HepG2 (cell line): ENCODE results near the gene C11orf91. TPM values are rescaled to one million over a fixed set of nuclear protein-coding genes. Genes with fewer than 3 reads are reported as not detected.
A peak's percentile ranks its signal among the peaks of the same experiment; 100 is the strongest.

Experiments
- AGO2 ChIP-seq: fragments of 200-400 bp; formaldehyde crosslinking; optimal IDR thresholded peaks from 2 replicates; pipeline ENCODE3; 2017; ENCODE audit warnings: mild to moderate bottlenecking, low read depth, low read length, moderate library complexity
- ASH2L ChIP-seq: fragments of 300-600, 200-600 bp; sonication (generic); IDR thresholded peaks from 2 replicates; pipeline ENCODE4 v1.7.0; 2017; ENCODE audit warnings: low read depth, mild to moderate bottlenecking, moderate library complexity, mixed read lengths, low read length; ENCODE audit not compliant: insufficient read length
- DR1 ChIP-seq: sonication (generic); formaldehyde crosslinking; IDR thresholded peaks from 2 replicates; pipeline ENCODE4 v1.8.0; 2021; ENCODE audit warnings: mild to moderate bottlenecking, missing genetic modification reagents, inconsistent platforms
- ETV6 ChIP-seq: sonication (generic); formaldehyde crosslinking; conservative IDR thresholded peaks from 2 replicates; pipeline ENCODE4 v1.4.0; 2020; ENCODE audit warnings: missing genetic modification reagents
- FOXA3 ChIP-seq: IDR thresholded peaks from 2 replicates; pipeline ENCODE4 v1.6.1; 2016; ENCODE audit warnings: missing genetic modification reagents, missing compliant biosample characterization
- HOXA3 ChIP-seq: sonication (generic); formaldehyde crosslinking; IDR thresholded peaks from 2 replicates; pipeline ENCODE4 v1.5.0; 2020; ENCODE audit warnings: missing genetic modification reagents
- KAT8 ChIP-seq: IDR thresholded peaks from 2 replicates; pipeline ENCODE4 v1.6.1; 2016; ENCODE audit warnings: missing genetic modification reagents, missing compliant biosample characterization
- MED1 ChIP-seq: sonication (generic); formaldehyde crosslinking; IDR thresholded peaks from 2 replicates; pipeline ENCODE4 v1.4.0; 2020; ENCODE audit warnings: missing genetic modification reagents
- MNT ChIP-seq: fragments of 450-650 bp; IDR thresholded peaks from 2 replicates; pipeline ENCODE4 v1.6.1; 2016
- MTA3 ChIP-seq: sonication (generic); formaldehyde crosslinking; IDR thresholded peaks from 2 replicates; pipeline ENCODE4 v1.4.0; 2020; ENCODE audit warnings: missing genetic modification reagents
- NFRKB ChIP-seq: fragments of 450-650 bp; IDR thresholded peaks from 2 replicates; pipeline ENCODE4 v1.6.1; 2017
- ONECUT2 ChIP-seq: sonication (generic); formaldehyde crosslinking; IDR thresholded peaks from 2 replicates; pipeline ENCODE4 v1.4.0; 2020; ENCODE audit warnings: missing genetic modification reagents
- PLSCR1 ChIP-seq: sonication (generic); formaldehyde crosslinking; IDR thresholded peaks from 2 replicates; pipeline ENCODE4 v1.5.0; 2020; ENCODE audit warnings: missing genetic modification reagents, mild to moderate bottlenecking, borderline replicate concordance
- POLR2AphosphoS2 ChIP-seq: IDR thresholded peaks from 2 replicates; pipeline ENCODE4 v1.6.1; 2011; ENCODE audit warnings: low read depth, low read length, improper control_type of control experiment
- PRDM10 ChIP-seq: sonication (generic); formaldehyde crosslinking; IDR thresholded peaks from 2 replicates; pipeline ENCODE4 v1.4.0; 2020; ENCODE audit warnings: low read depth, missing genetic modification reagents
- TBL1XR1 ChIP-seq: fragments of 150-350 bp; IDR thresholded peaks from 2 replicates; pipeline ENCODE4 v1.6.1; 2014; ENCODE audit warnings: borderline replicate concordance, low read length; ENCODE audit not compliant: partially characterized antibody
- ZBTB39 ChIP-seq: sonication (generic); formaldehyde crosslinking; IDR thresholded peaks from 2 replicates; pipeline ENCODE4 v1.5.0; 2020; ENCODE audit warnings: missing genetic modification reagents
- ZFP41 ChIP-seq: sonication (generic); formaldehyde crosslinking; IDR thresholded peaks from 2 replicates; pipeline ENCODE4 v1.4.0; 2020; ENCODE audit warnings: mild to moderate bottlenecking, missing genetic modification reagents, borderline replicate concordance
- ZNF430 ChIP-seq: sonication (generic); formaldehyde crosslinking; IDR thresholded peaks from 2 replicates; pipeline ENCODE4 v1.9.0; 2021; ENCODE audit warnings: mild to moderate bottlenecking, missing genetic modification reagents
- ZNF800 ChIP-seq: sonication (generic); formaldehyde crosslinking; IDR thresholded peaks from 2 replicates; pipeline ENCODE4 v1.4.0; 2020; ENCODE audit warnings: missing genetic modification reagents
- polyA plus RNA-seq, 8 experiments: library from polyadenylated mRNA; depleted of rRNA in 3 of 8; stranded (reverse) in 7 of 8; unstranded in 1 of 8; fragments of >200 nt; fragmentation: Illumina TruSeq in 4 of 8; extraction: Trizol in 4 of 8; gene quantifications; 2 replicates each; pipeline versions ENCODE4 v1.2.1 to v1.2.3, GENCODE V29; 2011 to 2016; ENCODE audit warnings: low read depth in 4 of 8, missing spikeins in 1 of 8, mixed read lengths in 1 of 8; ENCODE audit not compliant: insufficient read depth in 1 of 8
- total RNA-seq, 5 experiments: library from RNA; depleted of rRNA; stranded (reverse); fragments of >200 nt; fragmentation: Illumina TruSeq; extraction: Trizol; gene quantifications; 2 replicates each; pipeline ENCODE4 v1.2.3, GENCODE V29; 2016; ENCODE audit warnings: low read depth in 1 of 5

The C11orf91 gene
- total and polyA plus RNA-seq, 2 of the 13 experiments (the other 11 are each of a cell fraction or from before 2014, with no cell fraction given) = 0.35 TPM; not detected in 1

GRCh38 chr11:33736148-33736812 lies 35.7 kb upstream of the C11orf91 start, which contains the start of gene CD59 (continued):
- TF ChIP-seq DR1 (CRISPR knock-in tag) = 0 out of 2 replicates have a peak, but pooled peaks have one; percentile 28
- no peak for TF ChIP-seq PLSCR1 (CRISPR knock-in tag)
- no peak for TF ChIP-seq PRDM10 (CRISPR knock-in tag)
- TF ChIP-seq FOXA3 (CRISPR knock-in tag) = no peak; the same call in 1 of the 2 replicates
- no peak for TF ChIP-seq ZBTB39 (CRISPR knock-in tag)
- TF ChIP-seq MNT = no peak
- TF ChIP-seq MTA3 = no peak
- peak; percentile 49 for TF ChIP-seq ASH2L
- TF ChIP-seq HOXA3 = peak; percentile 26; the same call in 1 of the 2 replicates
- TF ChIP-seq MED1 = peak; percentile 45; the same call in 1 of the 2 replicates
- peak; percentile 60 for TF ChIP-seq AGO2
- no peak for TF ChIP-seq POLR2AphosphoS2
- no peak for TF ChIP-seq ONECUT2 (CRISPR knock-in tag)
- TF ChIP-seq ZNF800 (CRISPR knock-in tag) = no peak
- TF ChIP-seq ETV6 = no peak; the same call in 1 of the 2 replicates
- TF ChIP-seq ZFP41 = no peak
- TF ChIP-seq KAT8 (CRISPR knock-in tag) = peak; percentile 69
- no peak for TF ChIP-seq TBL1XR1
- TF ChIP-seq ZNF430 (CRISPR knock-in tag) = peak; percentile 6; the same call in 1 of the 2 replicates
- TF ChIP-seq NFRKB = no peak
